ENCODE measurements around the gene SLC25A17. TPM values are rescaled to one million over a fixed set of nuclear protein-coding genes. Genes with fewer than 3 reads are reported as not detected.
"Not testable (repeated sequence)": the region's sequence is repeated elsewhere in the genome, so short reads cannot be mapped to it uniquely, and the experiment has no call there.

Gene SLC25A17
- 10 to 100 TPM in 2 of 4 donors, 1 to 10 TPM in 2; 8.1 to 18.5 (median 11.0) TPM for polyA plus RNA-seq
- long read RNA-seq, donor 1, partial matches to known transcripts = 0 of 5 reads
- long read RNA-seq, donor 1, other reads (novel, unspliced or antisense) = 0 of 5 reads
- long read RNA-seq, donor 2, partial matches to known transcripts = 0 of 3 reads
- long read RNA-seq, donor 2, other reads (novel, unspliced or antisense) = 0 of 3 reads
- long read RNA-seq, donor 3, partial matches to known transcripts = 0 of 3 reads
- long read RNA-seq, donor 3, other reads (novel, unspliced or antisense) = 0 of 3 reads
- long read RNA-seq, donor 4 = 0 reads
- long read RNA-seq, donor 5, partial matches to known transcripts = 0 of 2 reads
- long read RNA-seq, donor 5, other reads (novel, unspliced or antisense) = 0 of 2 reads
- long read RNA-seq, donor 6, partial matches to known transcripts = 0 of 4 reads
- long read RNA-seq, donor 6, other reads (novel, unspliced or antisense) = 0 of 4 reads
- long read RNA-seq, donor 7, transcript SLC25A17-210 (9 exons, 2,262 nt) = major isoform, 5 of 5 reads
- long read RNA-seq, donor 7, partial matches to known transcripts = 0 of 5 reads
- long read RNA-seq, donor 7, other reads (novel, unspliced or antisense) = 0 of 5 reads
- long read RNA-seq, donor 8 = 0 reads
- long read RNA-seq, donor 9, partial matches to known transcripts = 0 of 1 reads
- long read RNA-seq, donor 9, other reads (novel, unspliced or antisense) = 0 of 1 reads
- long read RNA-seq, donor 10, partial matches to known transcripts = 0 of 6 reads
- long read RNA-seq, donor 10, other reads (novel, unspliced or antisense) = 0 of 6 reads

GRCh38 chr22:40818747-40819598 is at the start of gene SLC25A17:
Gene SLC25A17, minus strand, starts transcription at chr22:40819346. Its CDS starts 98 bp downstream, at chr22:40819248.
- FAIRE-seq = no peak
- WGBS, 3 donors = 0 to 1% (median 0%) methylated on average over 53 to 61 of the region's 61 CpGs

GRCh38 chr22:40868379-40868778 is 49.2 kb upstream of the SLC25A17 start:
- H3K9me3 ChIP-seq (ENCODE audit: control insufficient read depth in 2 of 2, insufficient read depth in 1 of 2, low read depth in 1 of 2, low read length in 1 of 2); DNase-seq; FAIRE-seq; H3K27ac ChIP-seq (ENCODE audit: low read depth in 1 of 3, low read length in 2 of 3); H3K4me1 ChIP-seq (ENCODE audit: control insufficient read depth in 3 of 3, insufficient read depth in 2 of 3, low read depth in 1 of 3, low read length in 2 of 3); H3K4me3 ChIP-seq (ENCODE audit: low read depth in 1 of 3, low read length in 3 of 3); H3K27me3 ChIP-seq (ENCODE audit: control insufficient read depth in 3 of 3, insufficient read depth in 3 of 3, low read length in 3 of 3): not testable (repeated sequence)
- H3K36me3 ChIP-seq (ENCODE audit: control insufficient read depth in 3 of 3, insufficient read depth in 2 of 3, low read depth in 1 of 3, low read length in 3 of 3) = peaks cover 0 to 19% (median 4%) of the 10 kb centered on the region in 3 donors
- WGBS, 3 donors = 34 to 75% (median 55%) methylated on average over 6 of the region's 6 CpGs

More at GRCh38 chr22:40818747-40819598, at the start of gene SLC25A17:
- DNase-seq = peak; percentile 91 to 92
- Histone ChIP-seq H3K4me1 (ENCODE audit: control insufficient read depth in 3 of 3, insufficient read depth in 2 of 3, low read depth in 1 of 3, low read length in 2 of 3) (peaks cover 2 to 12% (median 9%) of the 10 kb centered on the region in 3 donors), H3K27me3 (ENCODE audit: control insufficient read depth in 3 of 3, insufficient read depth in 3 of 3, low read length in 3 of 3) (no peaks in the 10 kb centered on the region), H3K36me3 (ENCODE audit: control insufficient read depth in 3 of 3, insufficient read depth in 2 of 3, low read depth in 1 of 3, low read length in 3 of 3) (peaks cover 0 to 3% (median 0%) of the 10 kb centered on the region in 3 donors), H3K27ac (ENCODE audit: low read depth in 1 of 3, low read length in 2 of 3) (peak within 1 kb of the TSS; percentile 34 to 91 (median 67)), H3K4me3 (ENCODE audit: low read depth in 1 of 3, low read length in 3 of 3) (peak within 1 kb of the TSS; percentile 68 to 99 (median 97)), H3K9me3 (ENCODE audit: control insufficient read depth in 2 of 2, insufficient read depth in 1 of 2, low read depth in 1 of 2, low read length in 1 of 2) (no peaks in the 10 kb centered on the region)

- Histone ChIP-seq H3K4me3 (ENCODE audit: low read depth in 1 of 3, low read length in 3 of 3) (no peak overlapping the region), H3K27me3 (ENCODE audit: control insufficient read depth in 3 of 3, insufficient read depth in 3 of 3, low read length in 3 of 3) (no peaks in the 10 kb centered on the region), H3K9me3 (ENCODE audit: control insufficient read depth in 2 of 2, insufficient read depth in 1 of 2, low read depth in 1 of 2, low read length in 1 of 2) (no peaks in the 10 kb centered on the region), H3K4me1 (ENCODE audit: control insufficient read depth in 3 of 3, insufficient read depth in 2 of 3, low read depth in 1 of 3, low read length in 2 of 3) (peaks cover 0 to 8% (median 2%) of the 10 kb centered on the region in 3 donors), H3K36me3 (ENCODE audit: control insufficient read depth in 3 of 3, insufficient read depth in 2 of 3, low read depth in 1 of 3, low read length in 3 of 3) (peaks cover 0 to 16% (median 4%) of the 10 kb centered on the region in 3 donors), H3K27ac (ENCODE audit: low read depth in 1 of 3, low read length in 2 of 3) (no peak overlapping the region)
- DNase-seq = no peak
- WGBS, 3 donors = 46 to 77% (median 63%) methylated on average over 2 of the region's 2 CpGs
- FAIRE-seq = no peak
Measured at GRCh38 chr22:40867109-40867508, 48.0 kb upstream of the SLC25A17 start.

GRCh38 chr22:40862537-40862936 is 43.4 kb upstream of the SLC25A17 start:
- no peak for FAIRE-seq
- Histone ChIP-seq H3K9me3 (ENCODE audit: control insufficient read depth in 2 of 2, insufficient read depth in 1 of 2, low read depth in 1 of 2, low read length in 1 of 2) (no peaks in the 10 kb centered on the region), H3K27me3 (ENCODE audit: control insufficient read depth in 3 of 3, insufficient read depth in 3 of 3, low read length in 3 of 3) (no peaks in the 10 kb centered on the region), H3K4me3 (ENCODE audit: low read depth in 1 of 3, low read length in 3 of 3) (no peak overlapping the region), H3K36me3 (ENCODE audit: control insufficient read depth in 3 of 3, insufficient read depth in 2 of 3, low read depth in 1 of 3, low read length in 3 of 3) (peaks cover 2 to 9% (median 2%) of the 10 kb centered on the region in 3 donors), H3K4me1 (ENCODE audit: control insufficient read depth in 3 of 3, insufficient read depth in 2 of 3, low read depth in 1 of 3, low read length in 2 of 3) (peaks cover 3 to 13% (median 4%) of the 10 kb centered on the region in 3 donors), H3K27ac (ENCODE audit: low read depth in 1 of 3, low read length in 2 of 3) (no peak overlapping the region)
- DNase-seq = no peak
- WGBS, 3 donors = 66 to 81% (median 75%) methylated on average over 2 of the region's 2 CpGs

- H3K27ac ChIP-seq (ENCODE audit: low read depth in 1 of 3, low read length in 2 of 3) = no peak within 1 kb of the TSS
- no peak within 1 kb of the TSS for H3K4me3 ChIP-seq (ENCODE audit: low read depth in 1 of 3, low read length in 3 of 3)
- no peak for FAIRE-seq
- 87 to 95% (median 93%) methylated on average over 3 of the region's 3 CpGs for WGBS, 3 donors
- H3K27me3 ChIP-seq (ENCODE audit: control insufficient read depth in 3 of 3, insufficient read depth in 3 of 3, low read length in 3 of 3) = no peaks in the 10 kb centered on the region
- no peak for DNase-seq
- peaks cover 3 to 13% (median 4%) of the 10 kb centered on the region in 3 donors for H3K4me1 ChIP-seq (ENCODE audit: control insufficient read depth in 3 of 3, insufficient read depth in 2 of 3, low read depth in 1 of 3, low read length in 2 of 3)
- no peaks in the 10 kb centered on the region for H3K9me3 ChIP-seq (ENCODE audit: control insufficient read depth in 2 of 2, insufficient read depth in 1 of 2, low read depth in 1 of 2, low read length in 1 of 2)
- H3K36me3 ChIP-seq (ENCODE audit: control insufficient read depth in 3 of 3, insufficient read depth in 2 of 3, low read depth in 1 of 3, low read length in 3 of 3) = peaks cover 2 to 9% (median 2%) of the 10 kb centered on the region in 3 donors
Measured at GRCh38 chr22:40862013-40862412, 42.9 kb upstream of the SLC25A17 start, which contains the start of gene DNAJB7. Gene DNAJB7, minus strand, starts transcription at chr22:40862113. Its CDS starts 119 bp downstream, at chr22:40861994.

- Histone ChIP-seq H3K27ac (ENCODE audit: low read depth in 1 of 3, low read length in 2 of 3) (peak overlapping the region; percentile 77 to 99 (median 99)), H3K4me1 (ENCODE audit: control insufficient read depth in 3 of 3, insufficient read depth in 2 of 3, low read depth in 1 of 3, low read length in 2 of 3) (peaks cover 7 to 26% (median 10%) of the 10 kb centered on the region in 3 donors), H3K27me3 (ENCODE audit: control insufficient read depth in 3 of 3, insufficient read depth in 3 of 3, low read length in 3 of 3) (no peaks in the 10 kb centered on the region), H3K4me3 (ENCODE audit: low read depth in 1 of 3, low read length in 3 of 3) (peak overlapping the region; percentile 73 to 98 (median 82)), H3K36me3 (ENCODE audit: control insufficient read depth in 3 of 3, insufficient read depth in 2 of 3, low read depth in 1 of 3, low read length in 3 of 3) (peaks cover 0 to 5% (median 2%) of the 10 kb centered on the region in 3 donors), H3K9me3 (ENCODE audit: control insufficient read depth in 2 of 2, insufficient read depth in 1 of 2, low read depth in 1 of 2, low read length in 1 of 2) (no peaks in the 10 kb centered on the region)
- FAIRE-seq (no peak), DNase-seq (no peak)
- WGBS, 3 donors = 2 to 5% (median 3%) methylated on average over 18 of the region's 18 CpGs
Measured at GRCh38 chr22:40857309-40857855, 38.2 kb upstream of the SLC25A17 start.

GRCh38 chr22:40856513-40857308 is 37.6 kb upstream of the SLC25A17 start, which contains the start of the genes ST13 and XPNPEP3:
Gene ST13, minus strand, starts transcription at chr22:40856639. Its CDS starts 99 bp downstream, at chr22:40856540.
Gene XPNPEP3, plus strand, starts transcription at chr22:40857148. Its CDS starts 34 bp downstream, at chr22:40857182.
- DNase-seq (peak; percentile 97 to 99), FAIRE-seq (no peak)
- peaks cover 7 to 26% (median 10%) of the 10 kb centered on the region in 3 donors for H3K4me1 ChIP-seq (ENCODE audit: control insufficient read depth in 3 of 3, insufficient read depth in 2 of 3, low read depth in 1 of 3, low read length in 2 of 3)
- peaks cover 0 to 7% (median 2%) of the 10 kb centered on the region in 3 donors for H3K36me3 ChIP-seq (ENCODE audit: control insufficient read depth in 3 of 3, insufficient read depth in 2 of 3, low read depth in 1 of 3, low read length in 3 of 3)
- H3K27me3 ChIP-seq (ENCODE audit: control insufficient read depth in 3 of 3, insufficient read depth in 3 of 3, low read length in 3 of 3) = no peaks in the 10 kb centered on the region
- peak within 1 kb of the TSS; percentile 84 to 99 (median 99) for H3K27ac ChIP-seq (ENCODE audit: low read depth in 1 of 3, low read length in 2 of 3)
- no peaks in the 10 kb centered on the region for H3K9me3 ChIP-seq (ENCODE audit: control insufficient read depth in 2 of 2, insufficient read depth in 1 of 2, low read depth in 1 of 2, low read length in 1 of 2)
- 0 to 1% (median 0%) methylated on average over 46 to 63 of the region's 63 CpGs for WGBS, 3 donors
- peak within 1 kb of the TSS; percentile 73 to 98 (median 82) for H3K4me3 ChIP-seq (ENCODE audit: low read depth in 1 of 3, low read length in 3 of 3)
